HTERT RPE-1 (cell line): Measurements from ENCODE around the gene MAP7.

ENCODE experiments used
- in situ Hi-C: fragments of 300-500 bp; cut with MboI; formaldehyde crosslinking; loops from 4 replicates; pipeline ENCODE4 v1.14.3; 2020; ENCODE audit warnings: low sequenced_read_pairs

Gene MAP7

GRCh38 chr6:136343700-136344099 is 206.5 kb downstream of the MAP7 start:
- in situ Hi-C loops: no loop called here

DNA sequence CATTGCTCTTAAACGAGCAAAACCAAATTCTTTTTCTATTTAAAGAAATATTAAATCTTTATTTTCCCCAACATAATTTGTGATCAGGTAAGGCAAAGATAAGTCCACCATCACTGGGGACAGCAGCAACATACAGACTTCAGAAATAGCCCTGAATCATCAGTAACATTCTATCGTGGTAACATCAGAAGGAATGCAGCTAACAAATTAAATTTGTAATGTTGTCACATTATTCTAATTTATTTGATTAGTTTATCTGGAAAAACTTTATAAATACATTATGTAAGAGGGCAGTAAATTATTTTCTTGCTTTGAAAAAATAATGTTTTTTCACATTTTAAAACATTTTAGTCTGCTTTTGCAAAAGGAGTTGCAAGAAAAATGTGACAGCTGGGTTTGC is 206.9 kb downstream of the MAP7 start:
- in situ Hi-C loops: no loop called here

- in situ Hi-C loops: no loop called here
These were observed 208.3 kb downstream of the MAP7 start for GRCh38 chr6:136341967-136342366.

DNA sequence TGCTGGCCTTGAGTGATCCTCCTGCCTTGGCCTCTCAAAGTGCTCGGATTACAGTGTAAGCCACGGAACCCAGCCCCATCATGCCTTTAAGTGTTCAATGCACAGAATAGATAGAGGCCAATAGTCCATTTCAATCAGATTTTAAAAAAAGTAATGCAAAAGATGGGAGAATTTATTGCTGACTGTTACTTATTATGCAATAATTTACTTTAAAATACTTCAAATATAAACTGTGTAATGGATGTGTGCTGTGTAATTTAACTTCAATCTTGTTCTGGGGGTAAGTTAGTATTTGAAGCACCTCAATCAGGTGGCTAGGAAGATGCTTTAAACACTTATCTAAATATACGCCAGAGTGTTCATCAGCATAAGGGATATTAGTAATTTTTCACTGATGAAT is 208.9 kb downstream of the MAP7 start:
- in situ Hi-C loops: no loop called here

DNA sequence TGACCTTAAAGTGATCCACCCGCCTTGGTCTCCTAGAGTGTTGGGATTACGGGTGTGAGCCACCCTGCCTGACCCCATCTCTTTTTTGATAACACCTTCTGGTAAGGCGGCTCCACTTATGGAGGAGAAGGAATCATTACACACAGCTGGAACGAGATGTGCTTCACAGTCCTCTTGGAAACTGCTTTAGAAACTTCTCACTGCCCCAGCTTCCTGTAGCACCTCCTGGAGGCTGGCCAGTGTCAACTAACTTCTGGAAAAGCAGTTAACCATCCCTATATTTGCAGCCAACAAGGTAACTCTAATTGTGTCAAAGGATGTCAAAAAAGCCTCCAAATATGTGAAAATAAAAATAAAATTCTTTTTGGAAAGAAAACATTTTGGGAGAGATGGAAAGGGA is 211.7 kb downstream of the MAP7 start:
- in situ Hi-C loops: no loop called here

GRCh38 chr6:136337606-136338005 is 212.6 kb downstream of the MAP7 start:
- in situ Hi-C loops: no loop called here

DNA sequence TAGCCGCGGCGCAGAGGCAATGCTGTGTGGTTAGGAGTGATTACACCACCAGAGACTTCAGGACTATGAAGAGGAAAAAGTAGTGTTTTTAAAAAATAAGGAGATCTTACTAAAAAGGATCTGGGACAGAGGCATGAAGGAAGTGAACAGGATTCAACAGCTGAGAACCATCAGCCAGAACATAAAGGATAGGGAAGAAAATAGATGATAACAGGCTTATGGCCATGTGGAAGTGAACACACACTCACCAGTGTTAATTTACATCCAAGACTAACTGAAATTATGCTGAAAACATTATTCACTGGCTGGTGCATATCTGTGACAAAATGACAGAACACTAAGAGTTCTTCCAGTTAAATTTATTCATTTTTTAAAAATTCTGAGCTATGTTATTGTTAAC is 213.1 kb downstream of the MAP7 start:
- in situ Hi-C loops: no loop called here

DNA sequence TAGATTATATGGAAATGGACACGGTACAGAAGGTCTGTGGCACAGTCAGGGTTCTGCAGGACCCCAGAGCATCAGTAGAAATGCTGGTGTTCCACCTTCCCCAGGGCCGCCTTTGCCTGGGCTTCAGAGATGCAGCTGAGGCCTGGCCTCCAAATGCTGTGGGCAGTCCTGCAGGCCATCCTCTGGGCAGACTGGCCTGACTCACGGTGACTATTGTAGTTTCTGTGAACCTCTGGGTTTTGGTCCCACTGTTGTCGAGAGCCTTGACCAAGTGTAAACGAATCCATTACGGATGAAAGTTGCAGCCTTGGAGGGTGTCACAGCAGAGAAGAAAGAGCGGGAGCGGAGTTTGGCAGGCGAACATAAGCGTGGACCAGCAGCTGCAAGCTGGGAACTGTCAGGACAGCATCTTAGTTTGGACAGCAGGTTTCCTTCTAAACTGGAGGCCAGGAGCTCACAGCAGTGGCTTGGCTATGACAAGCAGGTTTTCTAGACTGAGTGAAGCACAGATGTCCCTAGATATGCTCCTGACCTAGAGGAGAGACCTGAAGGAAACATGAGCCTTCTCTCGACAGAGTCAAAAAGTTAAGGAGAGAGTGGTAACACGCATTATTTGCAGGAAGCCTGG is 214.4 kb downstream of the MAP7 start:
- in situ Hi-C loops: no loop called here

DNA sequence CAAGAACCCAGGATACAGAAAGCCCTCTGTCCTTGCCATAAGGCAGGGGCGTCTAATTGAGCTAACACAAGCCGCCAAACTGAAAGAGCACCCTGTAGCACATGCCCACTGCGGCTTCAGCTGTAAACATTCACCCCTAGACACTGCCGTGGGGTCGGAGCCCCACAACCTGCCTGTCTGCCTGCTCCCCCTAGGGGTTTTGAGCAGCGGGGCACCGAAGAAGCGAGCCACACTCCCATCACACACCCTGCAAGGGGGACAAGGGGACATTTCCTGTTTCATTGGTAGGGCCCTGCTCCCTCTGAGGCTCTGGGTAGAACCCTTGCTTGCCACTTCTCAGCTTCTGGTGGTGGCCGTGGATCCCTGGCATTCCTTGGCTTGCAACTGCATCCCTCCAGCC is 215.4 kb downstream of the MAP7 start:
- in situ Hi-C loops: no loop called here

DNA sequence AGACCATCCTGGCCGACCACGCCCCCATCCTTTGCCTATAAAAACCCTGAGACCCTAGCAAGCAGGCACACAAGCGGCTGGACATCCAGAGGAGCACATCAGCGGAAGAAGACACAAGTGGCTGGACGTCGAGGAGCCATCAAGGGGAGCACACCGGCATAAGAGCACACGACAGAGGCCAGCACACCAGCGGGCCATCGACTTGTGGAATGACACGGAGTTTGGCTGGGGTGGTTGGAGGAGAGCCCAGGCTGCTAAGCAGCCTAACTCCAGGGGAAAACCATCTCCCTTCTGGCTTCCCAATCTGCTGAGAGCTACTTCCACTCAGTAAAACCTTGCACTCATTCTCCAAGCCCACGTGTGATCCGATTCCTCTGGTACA is 215.8 kb downstream of the MAP7 start:
- in situ Hi-C loops: no loop called here

DNA sequence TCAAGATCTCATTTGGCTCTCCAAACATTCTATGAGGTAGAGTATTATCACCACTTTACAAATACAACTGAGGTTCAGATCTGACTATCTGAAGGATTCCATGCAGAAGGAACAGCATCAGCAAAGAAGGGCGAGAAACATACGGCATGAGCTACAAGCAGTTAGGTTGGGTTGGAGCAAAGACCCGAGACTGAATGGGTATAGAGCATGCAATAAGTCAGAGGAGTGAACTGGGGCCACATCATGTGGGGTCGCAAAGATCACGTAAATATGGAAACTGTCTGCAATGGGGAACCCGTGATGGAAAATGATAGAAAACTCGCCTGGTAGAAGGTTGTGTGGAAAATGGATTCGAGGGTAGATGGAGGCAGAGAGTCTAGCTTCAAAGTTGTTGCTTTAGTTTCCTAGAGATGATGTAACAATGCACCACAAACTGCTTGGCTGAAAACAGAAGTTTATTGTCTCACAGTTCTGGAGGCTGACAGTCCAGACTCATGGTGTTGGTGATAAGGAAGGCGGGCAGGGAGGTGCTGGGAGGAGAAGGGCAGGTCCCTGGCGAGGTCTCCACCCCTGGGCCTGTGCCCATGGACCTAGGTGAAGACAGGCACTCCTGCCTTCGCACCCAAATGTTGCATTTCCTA is 216.3 kb downstream of the MAP7 start:
- in situ Hi-C loops: no loop called here

GRCh38 chr6:136331461-136331860 is 218.8 kb downstream of the MAP7 start:
- in situ Hi-C loops: no loop called here

DNA sequence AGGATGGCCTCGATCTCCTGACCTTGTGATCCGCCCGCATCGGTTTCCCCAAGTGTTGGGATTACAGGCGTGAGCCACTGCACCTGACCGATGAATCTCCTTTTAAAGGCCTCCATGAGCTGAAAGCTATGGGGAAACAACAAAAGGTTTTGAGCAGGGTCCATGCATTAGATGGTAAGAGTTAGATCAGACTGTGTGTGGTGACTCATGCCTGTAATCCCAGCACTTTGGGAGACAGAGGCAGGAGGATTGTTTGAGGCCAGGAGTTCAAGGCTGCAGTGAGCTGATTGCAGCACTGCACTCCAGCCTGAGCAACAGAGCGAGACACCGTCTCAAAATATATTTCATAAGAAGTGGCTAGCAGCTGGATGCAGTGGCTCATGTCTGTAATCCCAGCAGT is 219.6 kb downstream of the MAP7 start:
- in situ Hi-C loops: no loop called here

DNA sequence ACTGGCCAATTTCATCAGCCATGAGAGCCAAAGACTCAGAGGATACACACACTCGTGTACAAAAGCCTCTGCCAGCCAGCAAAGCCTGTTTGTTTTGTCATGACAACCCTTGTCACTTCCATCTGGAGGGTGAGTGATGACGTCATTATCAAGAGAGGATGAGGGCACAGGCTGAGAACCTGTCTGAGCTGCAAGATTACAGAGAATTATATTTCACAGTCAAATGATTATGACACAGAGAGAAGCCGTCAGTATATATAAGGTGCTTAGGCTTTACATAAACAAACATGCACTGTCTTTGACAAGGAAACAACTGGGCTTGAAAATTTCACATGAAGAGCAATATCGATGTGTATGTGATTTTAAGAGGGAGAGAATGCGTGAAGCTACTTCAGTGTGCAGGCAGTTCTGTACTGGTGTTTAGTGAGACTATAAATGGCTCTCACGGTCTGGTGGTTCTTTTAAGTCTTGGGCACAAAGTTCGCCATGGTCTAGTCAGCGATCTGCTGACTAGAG is 224.1 kb downstream of the MAP7 start:
- in situ Hi-C loops: no loop called here

- in situ Hi-C loops: no loop called here
These were observed 225.4 kb downstream of the MAP7 start for GRCh38 chr6:136324686-136325380.

DNA sequence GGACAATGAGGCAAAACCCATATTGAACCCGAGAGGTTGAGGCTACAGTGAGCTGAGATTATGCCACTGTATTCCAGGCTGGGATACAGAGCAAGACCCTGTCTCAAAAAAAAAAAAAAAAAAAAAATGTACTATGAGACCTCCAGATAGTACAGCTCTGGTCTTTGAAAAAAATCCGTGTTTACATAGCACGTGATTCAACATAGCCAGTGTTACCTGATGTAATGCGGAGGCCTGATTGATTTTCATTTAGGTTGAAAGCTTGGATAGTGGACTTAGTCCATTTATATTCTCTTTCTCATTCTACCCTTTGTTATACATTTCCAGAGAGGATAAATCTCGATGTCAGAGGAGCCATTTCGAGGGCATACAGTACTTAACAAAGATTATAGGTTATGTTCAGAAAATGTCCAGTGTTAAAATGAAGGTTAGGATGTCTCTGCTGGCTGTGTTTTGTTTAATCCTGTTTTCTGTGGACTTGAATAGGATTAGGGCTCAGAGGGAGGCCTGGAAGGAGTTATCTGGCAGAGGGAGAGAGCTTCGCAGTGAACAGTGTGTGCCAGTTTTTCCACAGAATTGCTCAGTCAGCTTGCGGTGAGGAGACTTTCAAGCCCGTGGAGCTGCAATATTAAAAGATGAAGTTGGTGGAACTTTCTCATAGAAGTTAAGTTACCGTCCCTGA is 226.7 kb downstream of the MAP7 start:
- in situ Hi-C loops: no loop called here

GRCh38 chr6:136319732-136320131 is 230.5 kb downstream of the MAP7 start:
- in situ Hi-C loops: no loop called here

DNA sequence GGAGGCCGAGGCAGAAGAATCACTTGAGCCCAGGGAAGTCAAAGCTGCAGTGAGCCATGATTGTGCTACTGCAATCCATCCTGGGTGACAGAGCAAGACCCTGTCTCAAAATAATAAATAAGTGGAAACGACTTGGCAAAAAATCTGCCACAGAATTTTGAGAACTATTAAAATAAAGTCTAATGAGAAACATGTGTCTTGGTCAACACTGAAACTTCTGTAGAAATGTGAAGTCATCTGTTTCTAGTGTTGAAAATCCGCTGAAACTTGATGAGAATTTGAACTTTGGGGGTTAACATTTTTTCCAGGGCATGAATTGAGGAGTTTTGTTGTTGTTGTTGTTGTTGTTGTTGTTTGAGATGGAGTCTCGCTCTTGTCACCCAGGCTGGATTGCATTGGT is 231.5 kb downstream of the MAP7 start:
- in situ Hi-C loops: no loop called here

DNA sequence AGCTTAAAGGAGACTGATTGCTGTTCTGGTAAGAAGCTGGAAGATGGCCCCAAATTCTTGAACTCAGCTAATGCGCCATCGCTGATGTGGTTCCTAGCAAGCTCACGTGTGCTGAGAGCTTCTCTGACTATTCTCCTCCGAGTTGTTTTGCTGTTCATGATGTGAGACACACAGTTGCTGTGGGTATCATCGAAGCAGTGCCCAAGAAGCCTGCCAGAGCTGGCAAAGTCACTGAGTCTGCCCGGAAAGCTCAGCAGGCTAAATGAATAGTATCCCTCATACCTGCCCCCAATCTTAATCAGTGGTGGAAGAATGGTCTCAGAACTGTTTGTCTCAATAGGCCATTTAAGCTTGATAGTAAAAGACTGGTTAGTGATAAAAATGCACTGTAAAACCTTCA is 232.3 kb downstream of the MAP7 start:
- in situ Hi-C loops: no loop called here

GRCh38 chr6:136317021-136317694 is 233.1 kb downstream of the MAP7 start:
- in situ Hi-C loops: no loop called here

- in situ Hi-C loops: no loop called here
These were observed 234.6 kb downstream of the MAP7 start for GRCh38 chr6:136315594-136315993.
